ENCODE measurements around the gene TRIP12.
"Not testable (repeated sequence)": the region's sequence is repeated elsewhere in the genome, so short reads cannot be mapped to it uniquely, and the experiment has no call there.

The TRIP12 gene

DNA sequence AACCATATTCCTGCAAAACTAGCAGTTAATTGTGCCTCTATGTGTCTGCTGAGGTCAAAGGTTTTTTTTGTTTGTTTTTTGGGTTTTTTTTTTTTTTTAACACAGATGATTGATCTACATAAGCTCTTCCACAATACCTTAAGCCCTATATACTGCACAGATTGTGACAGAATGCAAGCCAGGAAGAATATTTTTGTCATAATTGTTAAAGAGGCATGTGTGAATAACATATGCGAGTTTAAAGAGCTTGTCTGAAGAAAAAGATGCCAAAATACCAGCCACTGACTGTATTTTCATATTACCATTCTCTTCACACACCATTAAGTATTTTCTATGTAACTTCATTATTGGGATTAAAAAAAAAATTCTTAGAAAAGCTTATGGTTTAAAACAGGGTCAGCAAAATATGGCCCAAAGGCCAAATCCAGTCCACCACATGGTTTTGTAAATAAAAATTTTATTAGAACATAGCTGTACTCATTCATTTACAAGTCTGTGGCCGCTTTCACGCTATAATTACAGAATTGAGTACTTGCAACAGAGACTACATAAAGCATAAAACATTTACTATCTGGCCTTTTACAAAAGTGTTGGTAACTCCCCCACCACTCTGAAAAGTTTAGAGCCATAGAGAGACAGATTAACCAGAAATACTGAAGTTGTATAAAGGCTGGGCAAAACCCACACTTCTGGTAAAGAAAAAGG, 89.9 kb downstream of the TRIP12 start:
- no peak for DNase-seq (ENCODE audit: low spot score)

DNA sequence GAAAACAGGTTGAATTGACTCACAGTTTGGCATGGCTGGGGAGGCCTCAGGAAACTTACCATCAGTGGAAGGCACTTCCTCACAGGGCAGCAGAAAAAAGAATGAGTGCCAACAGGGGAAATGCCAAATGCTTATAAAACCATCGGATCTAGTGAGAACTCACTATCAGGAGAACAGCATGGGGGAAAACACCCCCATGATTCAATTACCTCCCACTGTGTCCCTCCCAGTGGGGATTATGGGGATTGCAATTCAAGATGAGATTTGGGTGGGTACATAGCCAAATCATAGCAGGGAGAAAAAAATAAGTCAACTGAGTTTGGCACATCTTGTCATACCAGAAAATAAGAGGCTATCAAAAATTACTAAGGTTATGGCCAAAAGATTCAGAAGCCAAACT, 96.3 kb downstream of the TRIP12 start:
- DNase-seq (ENCODE audit: low spot score): no peak

DNA sequence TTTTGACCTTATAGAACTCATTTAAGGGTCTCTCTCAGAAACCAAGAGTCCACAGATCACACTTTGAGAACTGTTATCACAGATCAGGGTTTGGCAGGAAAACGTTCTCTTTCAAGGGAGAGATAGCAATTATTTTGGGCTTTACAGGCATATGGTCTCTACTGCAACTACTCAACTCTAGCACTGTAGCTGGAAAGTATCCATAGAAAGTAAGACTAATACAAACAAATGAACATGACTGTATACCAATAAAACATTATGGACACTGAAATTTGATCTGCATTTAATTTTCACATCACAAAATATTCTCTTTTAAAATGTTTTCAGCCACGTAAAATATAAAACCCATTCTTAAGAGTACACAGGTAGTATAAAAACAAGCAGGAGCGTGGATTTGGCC, 100.5 kb downstream of the TRIP12 start:
- DNase-seq (ENCODE audit: low spot score): no peak

DNA sequence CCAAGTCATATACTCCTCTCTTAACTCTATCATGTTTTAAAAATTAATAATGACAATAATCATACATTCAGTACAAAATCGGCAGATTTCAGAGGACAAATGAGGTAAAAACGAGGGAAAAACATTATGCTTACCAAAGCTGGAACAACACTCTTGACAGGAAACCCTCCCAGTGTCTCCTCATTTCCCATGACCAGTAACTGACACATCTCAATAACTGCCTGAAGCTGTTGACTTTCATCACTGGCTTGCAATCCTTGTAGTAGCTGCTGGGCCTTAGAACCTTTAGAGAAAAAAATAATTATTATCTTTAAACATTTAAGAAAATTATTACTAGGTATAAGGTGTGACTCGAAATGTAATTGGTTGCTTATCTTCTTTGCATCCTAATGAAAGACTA, 103.6 kb downstream of the TRIP12 start:
- DNase-seq (ENCODE audit: low spot score): peak; percentile 11

DNA sequence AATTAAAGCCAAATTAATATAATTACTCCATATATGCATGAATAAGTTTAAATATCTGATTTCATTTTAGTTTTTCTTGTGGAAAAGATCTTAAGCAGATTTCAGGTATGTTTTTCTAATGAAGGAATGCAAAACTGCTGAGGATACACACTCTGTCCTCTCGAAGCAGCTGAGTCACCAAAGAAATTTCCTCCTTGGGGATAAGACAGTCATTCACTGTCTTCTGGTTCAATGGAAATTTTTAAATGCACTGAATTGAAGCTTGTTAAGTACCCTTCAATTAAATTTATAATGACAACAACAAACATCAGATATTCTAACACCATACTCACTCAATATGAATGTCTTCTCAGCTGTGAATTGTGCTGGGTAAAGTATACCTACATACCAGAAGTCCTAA, 106.0 kb downstream of the TRIP12 start:
- no peak for DNase-seq (ENCODE audit: low spot score)

DNA sequence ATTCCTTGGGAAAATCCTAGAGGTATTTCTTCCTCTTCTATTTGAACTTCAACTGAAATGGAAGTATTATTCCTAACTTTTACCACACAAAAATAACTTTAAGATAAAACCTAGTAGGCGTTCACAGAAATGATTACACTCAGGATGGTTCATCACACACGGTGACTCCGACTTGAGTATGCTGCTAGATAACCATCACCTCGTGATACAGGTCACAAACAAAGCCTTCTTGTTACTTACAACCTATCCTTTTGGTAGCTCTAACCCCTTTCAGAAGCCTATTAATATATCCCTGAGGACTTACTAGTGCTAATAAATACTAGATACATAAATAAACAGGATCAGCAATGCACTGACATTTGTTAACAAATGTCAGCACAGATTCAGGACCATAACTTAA, 106.5 kb downstream of the TRIP12 start:
- DNase-seq (ENCODE audit: low spot score): peak; percentile 5

DNA sequence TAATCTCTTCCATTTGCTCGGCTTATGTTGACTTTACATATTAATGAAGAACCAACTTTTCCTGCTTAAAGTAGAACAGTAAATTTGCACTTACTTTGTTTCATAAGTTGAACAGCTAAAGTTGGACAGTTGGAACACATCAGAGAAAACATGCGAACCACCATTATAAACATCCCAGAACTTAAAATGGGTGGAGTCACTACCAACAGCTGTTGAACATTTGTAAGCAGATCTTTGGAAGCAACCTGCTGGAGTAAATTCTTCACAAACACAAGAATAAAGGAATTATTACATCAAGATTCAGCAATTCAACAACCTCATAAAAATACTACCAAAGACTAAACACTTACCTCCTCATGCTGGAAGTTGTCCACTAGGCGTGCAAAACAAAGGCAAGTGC, 111.0 kb downstream of the TRIP12 start:
- no peak for DNase-seq (ENCODE audit: low spot score)

DNA sequence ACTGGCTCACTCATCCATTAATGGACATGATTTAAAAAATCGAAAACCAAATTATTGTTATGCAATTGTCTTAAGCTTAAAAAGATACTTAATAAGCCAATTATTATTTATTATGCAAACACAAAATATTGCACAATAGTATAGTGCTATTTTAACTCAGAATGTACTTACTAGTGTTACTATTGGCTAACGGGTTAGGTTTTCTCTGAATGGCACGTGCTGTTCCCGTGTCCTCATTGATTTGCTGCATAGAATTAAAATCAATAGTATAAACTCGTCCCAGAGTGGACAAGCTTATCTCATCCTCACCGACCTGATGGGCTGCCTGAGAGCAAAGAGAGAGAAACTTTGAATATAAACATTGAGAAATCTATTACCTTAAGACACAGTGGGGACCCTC, 116.2 kb downstream of the TRIP12 start:
- DNase-seq (ENCODE audit: low spot score): no peak

DNA sequence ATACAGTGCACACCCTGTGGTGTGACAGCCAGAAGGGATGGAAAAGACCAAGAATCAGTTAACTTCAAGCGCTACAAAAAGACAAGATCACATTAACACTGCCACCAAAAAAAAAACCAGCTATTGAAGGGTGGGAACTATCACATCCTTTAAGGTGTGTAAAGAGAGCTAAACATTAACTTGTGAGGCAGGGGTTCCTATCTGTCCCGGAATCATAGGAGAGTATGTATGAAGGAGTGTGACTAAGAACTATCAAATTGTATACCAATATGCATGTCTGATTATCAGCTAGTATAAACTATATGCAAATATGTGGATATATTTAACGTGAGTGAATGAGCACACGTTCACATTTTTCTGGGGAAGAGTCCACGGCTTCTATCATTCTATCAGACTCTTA, 119.0 kb downstream of the TRIP12 start:
- no peak for DNase-seq (ENCODE audit: low spot score)

DNA sequence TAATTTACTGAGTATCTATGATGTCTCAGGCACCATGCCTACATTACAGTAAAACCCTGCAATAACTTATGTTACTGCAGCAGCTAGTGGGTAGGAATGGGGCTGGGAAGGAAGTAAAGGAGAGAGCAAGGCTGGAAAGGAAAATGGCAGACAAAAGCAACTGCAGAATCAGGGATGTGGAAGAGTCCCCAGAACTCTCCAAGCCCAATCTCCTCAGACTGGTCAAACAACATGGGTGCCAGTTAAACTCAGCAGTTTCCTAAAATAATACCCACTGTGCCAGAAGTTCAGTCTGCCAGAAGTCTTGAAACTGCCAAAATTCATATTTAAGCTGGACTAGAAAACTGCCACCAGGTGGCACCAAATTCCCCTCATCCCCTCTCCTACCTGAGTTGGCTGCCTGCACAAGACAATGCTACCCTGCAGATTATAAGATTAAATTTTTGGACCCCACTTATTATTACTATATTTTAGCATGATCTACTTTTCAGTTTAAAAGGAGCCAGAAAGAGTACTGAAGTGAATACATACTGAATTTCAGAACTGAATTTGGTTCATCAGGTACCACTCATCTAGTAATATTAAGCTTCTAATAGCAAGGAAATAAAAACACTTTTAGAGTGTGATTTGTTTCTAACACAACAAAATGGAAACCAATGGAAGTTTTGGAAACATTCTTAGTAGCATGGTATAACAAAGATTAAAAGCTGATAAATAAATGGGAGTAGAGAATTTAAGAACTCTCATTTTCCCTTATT, 120.6 kb downstream of the TRIP12 start:
- DNase-seq (ENCODE audit: low spot score): peak; percentile 56

DNA sequence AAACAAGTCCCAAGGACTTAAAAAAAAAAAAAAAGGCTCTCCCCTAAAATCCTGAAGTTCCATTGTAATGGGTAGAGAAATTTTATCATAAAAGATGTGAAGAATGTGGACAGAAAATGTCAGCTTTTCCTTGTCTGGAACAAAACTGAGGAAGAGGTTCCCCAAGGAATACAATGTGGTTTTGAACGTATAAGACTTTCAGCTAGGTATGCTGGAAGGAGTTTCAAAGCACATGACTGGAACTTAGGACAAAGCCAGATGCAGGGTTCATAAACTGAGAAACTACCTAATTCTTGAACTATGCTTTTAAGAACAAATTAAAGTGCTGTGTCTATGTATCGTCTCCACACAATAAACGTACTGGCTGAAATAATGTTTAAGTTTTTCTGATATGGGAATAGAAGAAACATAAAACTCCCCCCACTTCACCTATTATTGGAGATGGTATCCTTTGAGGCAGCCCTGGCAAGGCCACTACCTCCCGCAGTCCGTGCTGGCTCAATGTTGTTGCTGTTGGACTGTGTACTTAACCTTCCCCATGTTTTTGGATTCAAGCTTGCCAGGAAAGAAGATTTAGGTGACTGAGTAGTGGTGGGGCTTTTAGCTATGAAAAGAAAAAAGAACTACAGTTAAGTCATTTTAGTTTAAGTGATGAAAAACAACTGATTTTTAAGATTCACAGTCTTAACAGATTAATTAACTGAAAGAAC, 123.2 kb downstream of the TRIP12 start:
- no peak for DNase-seq (ENCODE audit: low spot score)

DNA sequence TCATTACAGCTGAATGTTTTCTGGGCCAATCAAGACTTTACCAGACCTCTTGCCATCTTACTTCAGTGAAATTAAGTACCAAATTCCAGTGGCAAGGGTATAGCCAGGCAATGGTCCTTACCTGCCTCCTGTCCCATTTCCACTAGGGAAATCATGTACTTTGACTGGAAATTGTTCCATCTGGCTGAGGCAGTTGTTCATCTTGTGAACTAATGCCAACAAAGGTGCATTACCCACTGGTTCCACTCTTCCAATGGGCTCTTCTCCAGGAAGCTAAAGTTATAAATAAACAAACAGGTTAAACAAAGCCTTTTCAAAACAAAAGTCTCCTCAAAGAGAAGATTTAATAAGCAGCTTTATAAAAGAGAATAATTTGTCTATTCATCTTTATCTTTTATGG, 126.8 kb downstream of the TRIP12 start:
- no peak for DNase-seq (ENCODE audit: low spot score)

DNA sequence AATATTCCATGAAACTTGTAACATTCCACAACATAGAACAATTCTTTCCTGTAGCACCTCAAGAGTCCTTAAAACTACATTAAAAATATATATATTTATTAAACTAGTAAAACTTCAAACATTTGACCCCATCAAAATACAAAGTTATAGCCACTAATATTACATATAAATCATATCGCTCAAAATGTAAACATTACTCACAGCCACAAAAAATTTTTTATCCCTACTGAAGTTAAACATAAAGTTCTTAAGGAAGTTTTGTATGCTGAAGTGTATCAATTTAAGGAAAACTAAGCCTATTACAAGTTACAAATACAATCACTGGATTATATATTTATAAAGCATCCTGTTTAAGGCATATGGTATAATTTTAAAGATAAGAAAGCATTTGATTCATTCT, 127.2 kb downstream of the TRIP12 start:
- no peak for DNase-seq (ENCODE audit: low spot score)

DNA sequence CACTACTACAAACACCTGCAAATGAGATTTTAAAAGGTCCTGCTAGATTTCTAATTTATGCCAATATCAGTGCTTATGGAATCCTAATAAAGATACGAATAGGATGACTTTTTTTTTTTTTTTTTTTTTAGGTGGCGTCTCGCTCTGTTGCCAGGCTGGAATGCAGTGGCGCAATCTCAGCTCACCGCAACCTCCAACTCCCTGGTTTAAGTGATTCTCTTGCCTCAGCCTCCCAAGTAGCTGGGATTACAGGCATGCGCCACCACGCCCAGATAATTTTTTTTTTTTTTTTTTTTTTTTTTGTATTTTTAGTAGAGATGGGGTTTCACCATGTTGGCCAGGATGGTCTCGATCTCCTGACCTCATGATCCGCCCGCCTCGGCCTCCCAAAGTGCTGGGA, 135.5 kb downstream of the TRIP12 start:
- DNase-seq (ENCODE audit: low spot score): not testable (repeated sequence)

DNA sequence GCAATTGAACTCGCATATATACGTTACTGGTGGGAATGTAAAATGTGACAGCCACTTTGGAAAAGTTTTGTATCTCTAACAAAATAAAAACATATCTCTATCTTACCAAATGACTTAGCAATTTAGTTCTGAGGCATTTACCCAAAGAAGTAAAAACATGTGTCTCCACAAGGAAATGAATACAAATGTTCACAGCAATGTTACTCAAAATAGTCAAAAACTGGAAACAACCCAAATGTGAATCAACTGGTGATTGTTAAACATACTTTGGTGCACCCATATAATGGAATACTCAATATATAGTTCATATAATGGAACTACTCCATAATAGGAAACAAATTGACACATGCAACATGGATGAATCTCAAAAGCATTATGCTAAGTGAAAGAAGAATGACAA, 137.0 kb downstream of the TRIP12 start:
- DNase-seq (ENCODE audit: low spot score): no peak

DNA sequence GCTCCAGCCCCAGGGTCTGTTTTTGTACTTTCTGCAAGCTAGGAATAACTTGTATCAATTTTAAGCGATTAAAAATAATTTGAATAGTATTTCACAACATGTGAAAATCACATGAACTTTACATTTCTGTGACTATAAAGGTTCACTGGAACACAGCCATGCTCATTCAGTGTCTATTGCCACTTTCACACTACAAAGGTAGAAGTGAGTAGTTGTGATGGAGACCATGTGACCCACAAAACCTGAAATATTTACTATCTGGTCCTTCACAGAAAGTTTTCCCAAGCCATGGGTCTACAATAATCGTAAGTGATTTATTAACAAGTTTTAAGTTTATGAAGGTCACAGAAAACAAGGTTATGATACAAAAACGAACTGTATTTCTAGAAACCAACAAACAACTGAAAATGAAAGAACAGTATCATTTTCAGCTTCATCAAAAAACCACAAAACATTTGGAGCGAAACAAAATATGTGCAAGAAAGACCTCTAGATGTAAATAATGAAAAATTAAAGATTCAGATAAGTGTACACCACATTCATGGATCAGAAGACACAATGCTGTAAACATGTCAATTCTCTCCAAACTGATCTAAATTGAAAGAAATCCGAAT, 138.6 kb downstream of the TRIP12 start:
- no peak for DNase-seq (ENCODE audit: low spot score)

DNA sequence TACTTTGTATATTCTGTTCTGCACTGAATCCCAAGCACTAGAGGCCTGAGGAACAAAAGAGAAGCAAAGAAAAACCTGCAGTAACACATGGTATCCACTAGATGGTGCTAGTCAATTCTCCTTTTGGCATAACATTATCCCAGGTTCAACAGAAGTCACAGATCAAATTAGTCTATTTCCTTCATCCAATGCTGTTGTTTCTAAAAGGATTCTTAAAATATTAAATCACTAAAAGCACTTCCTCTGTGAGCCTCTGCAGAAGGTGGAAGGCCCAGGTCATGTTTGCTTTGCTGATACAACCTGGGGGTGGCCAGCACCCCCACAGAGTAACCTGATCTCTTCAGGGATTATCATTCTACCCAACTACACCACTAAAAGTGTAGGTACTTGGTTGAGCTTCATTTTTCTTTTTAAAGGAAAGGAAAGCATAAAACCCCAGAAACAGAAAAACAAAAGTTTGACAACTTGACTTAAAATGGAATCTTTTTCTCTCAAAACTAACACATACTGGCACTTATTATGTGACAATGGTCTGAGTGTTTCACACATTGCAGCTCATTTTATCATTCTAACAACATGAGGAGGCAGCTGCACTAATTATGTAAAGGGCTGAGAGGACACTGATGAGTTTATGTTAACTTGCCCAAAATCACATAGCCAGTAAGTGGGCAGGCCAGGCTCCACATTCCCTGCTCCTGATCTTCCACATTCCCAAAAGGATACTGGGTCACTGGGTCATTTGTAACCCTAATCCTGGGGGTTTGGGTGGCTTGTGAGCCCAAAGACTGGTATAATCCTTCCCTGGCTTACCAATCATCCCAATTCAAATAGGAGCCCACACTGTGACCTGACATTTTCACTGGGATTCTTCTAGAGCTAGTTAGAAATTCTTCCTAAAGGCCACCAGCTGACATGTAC, 140.7 kb downstream of the TRIP12 start:
- DNase-seq (ENCODE audit: low spot score): peak; percentile 71

DNA sequence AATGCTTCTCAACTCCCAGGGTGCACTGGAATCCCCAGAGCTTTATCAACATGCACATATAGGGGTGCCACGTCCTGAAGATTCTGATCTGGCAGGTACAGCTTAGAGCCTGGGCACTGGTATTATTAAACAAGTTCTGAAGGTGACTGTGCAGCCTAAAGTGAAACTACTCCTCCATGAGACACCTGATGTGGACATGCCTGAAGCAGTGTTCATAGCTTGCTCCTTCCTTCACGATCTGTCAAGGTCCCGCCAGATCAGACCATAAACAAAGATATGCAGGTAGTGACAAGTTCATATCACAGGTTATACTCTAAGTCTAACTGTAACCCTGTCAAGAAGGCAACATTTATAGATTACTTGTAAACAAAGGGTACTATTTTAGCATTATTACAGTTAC, 142.2 kb downstream of the TRIP12 start:
- no peak for DNase-seq (ENCODE audit: low spot score)

DNA sequence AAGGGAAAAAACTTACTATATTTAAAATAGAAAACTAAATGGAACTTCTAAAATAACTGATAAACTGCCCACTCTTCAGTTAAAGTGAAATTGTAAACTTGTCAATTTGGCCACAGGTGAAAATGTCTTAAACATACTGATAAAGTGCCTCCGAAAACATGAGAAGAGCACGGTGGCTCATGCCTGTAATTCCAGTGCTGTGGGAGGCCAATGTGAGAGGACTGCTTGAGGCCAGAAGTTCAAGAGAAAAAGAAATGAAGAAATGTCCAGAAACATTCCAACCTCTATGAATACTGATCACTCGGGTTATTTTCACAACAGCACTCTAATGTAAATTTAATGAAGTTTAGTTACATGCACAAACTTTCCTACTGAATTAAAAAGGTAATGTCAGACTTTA, 144.1 kb downstream of the TRIP12 start:
- no peak for DNase-seq (ENCODE audit: low spot score)

DNA sequence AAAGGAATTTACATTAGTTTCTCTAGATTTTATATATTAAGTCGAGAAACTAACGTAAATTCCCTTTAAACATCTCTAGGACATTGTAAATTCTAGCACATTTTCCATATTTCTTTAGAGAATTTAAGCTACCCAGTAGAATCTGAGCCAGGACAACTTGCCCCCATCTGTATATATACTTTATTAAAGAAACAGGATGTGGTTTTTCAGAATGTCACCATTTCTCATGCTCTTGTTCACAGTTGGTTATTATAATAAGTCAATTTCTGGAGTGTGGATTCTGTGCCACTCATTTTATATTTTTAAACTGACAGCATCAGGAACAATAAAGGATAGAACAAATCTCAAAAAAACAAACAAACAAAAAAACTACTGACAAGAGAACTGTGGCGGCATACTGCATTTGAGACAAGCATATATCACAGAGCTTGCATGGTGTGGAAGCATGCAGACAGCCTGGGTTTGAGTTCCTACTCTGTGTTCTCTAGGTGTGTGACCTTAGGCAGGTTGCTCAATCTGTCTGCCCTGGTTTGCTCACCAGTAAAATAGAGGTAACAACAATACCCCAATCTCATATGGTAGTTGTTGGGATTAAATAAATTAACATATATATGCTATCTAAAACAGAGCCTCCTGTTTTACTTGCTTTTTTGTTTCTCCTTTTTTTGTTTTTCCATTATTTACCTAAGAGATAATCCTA, 146.0 kb downstream of the TRIP12 start:
- DNase-seq (ENCODE audit: low spot score): no peak

DNA sequence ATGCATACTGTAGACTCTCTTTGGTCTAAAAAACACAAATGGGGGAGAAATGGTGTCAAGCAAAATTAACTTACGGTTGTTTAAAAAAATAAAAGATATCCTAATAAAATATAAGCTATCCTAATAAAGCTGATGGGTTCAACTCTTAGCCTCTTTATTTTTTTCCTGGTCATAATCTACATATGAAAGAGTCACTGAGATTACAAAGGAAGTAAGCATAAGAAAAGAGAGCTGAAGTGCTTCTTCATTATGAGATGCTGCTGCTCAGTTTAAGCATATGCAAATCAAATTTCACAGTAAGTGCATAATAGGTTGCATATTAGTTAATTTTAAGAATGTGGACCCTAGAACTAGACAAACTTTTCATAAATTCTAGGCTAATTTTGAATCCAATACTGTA, 147.6 kb downstream of the TRIP12 start:
- no peak for DNase-seq (ENCODE audit: low spot score)
